Skeletal muscle satellite cell (primary cell): ENCODE results near the gene EPC2.
"Not testable (repeated sequence)": the region's sequence is repeated elsewhere in the genome, so short reads cannot be mapped to it uniquely, and the experiment has no call there.

Experiments
- H3K27me3 ChIP-seq: 2 replicates; pipeline ENCODE4 v1.7.0; 2013; ENCODE audit warnings: low read length; ENCODE audit not compliant: control insufficient read depth, insufficient read depth
- H3K36me3 ChIP-seq: 2 replicates; pipeline ENCODE4 v1.7.0; 2013; ENCODE audit warnings: mild to moderate bottlenecking, control low read depth, low read length; ENCODE audit not compliant: insufficient read depth
- H3K4me1 ChIP-seq: 2 replicates; pipeline ENCODE4 v1.7.0; 2013; ENCODE audit warnings: low read length; ENCODE audit not compliant: control insufficient read depth, insufficient read depth
- H3K4me2 ChIP-seq: 2 replicates; pipeline ENCODE4 v1.7.0; 2013; ENCODE audit warnings: mild to moderate bottlenecking, low read length
- H3K4me3 ChIP-seq: 2 replicates; pipeline ENCODE4 v1.7.0; 2013; ENCODE audit warnings: low read length
- H3K9ac ChIP-seq: 2 replicates; pipeline ENCODE4 v1.7.0; 2013; ENCODE audit warnings: mild to moderate bottlenecking, low read depth, low read length, moderate library complexity
- H3K9me3 ChIP-seq: replicated peaks from 2 replicates; pipeline ENCODE4 v1.7.0; 2013; ENCODE audit warnings: mild to moderate bottlenecking, control low read depth, low read length

The EPC2 gene

GRCh38 chr2:148789059-148789458 lies 144.5 kb downstream of the EPC2 start:
- Histone ChIP-seq H3K4me3 (no peak overlapping the region), H3K36me3 (peaks cover 21% of the 10 kb centered on the region), H3K4me1 (peaks cover 1% of the 10 kb centered on the region), H3K27me3 (no peaks in the 10 kb centered on the region), H3K9me3 (no peaks in the 10 kb centered on the region), H3K4me2 (no peak overlapping the region), H3K9ac (no peak overlapping the region)

- H3K36me3 ChIP-seq = peaks cover 11% of the 10 kb centered on the region
- H3K4me1 ChIP-seq, H3K9me3 ChIP-seq, H3K27me3 ChIP-seq, H3K9ac ChIP-seq, H3K4me3 ChIP-seq, H3K4me2 ChIP-seq: not testable (repeated sequence)
Measured at GRCh38 chr2:148790172-148790571, 145.6 kb downstream of the EPC2 start.

- H3K9me3 ChIP-seq = no peaks in the 10 kb centered on the region
- peaks cover 2% of the 10 kb centered on the region for H3K36me3 ChIP-seq
- no peaks in the 10 kb centered on the region for H3K27me3 ChIP-seq
- H3K4me1 ChIP-seq = peaks cover 9% of the 10 kb centered on the region
- no peak overlapping the region for H3K4me2 ChIP-seq
- no peak overlapping the region for H3K4me3 ChIP-seq
- no peak overlapping the region for H3K9ac ChIP-seq
Measured at GRCh38 chr2:148794558-148794957, 150.0 kb downstream of the EPC2 start.

GRCh38 chr2:148796735-148797512 lies 152.4 kb downstream of the EPC2 start:
- Histone ChIP-seq H3K9me3 (no peaks in the 10 kb centered on the region), H3K27me3 (no peaks in the 10 kb centered on the region), H3K9ac (no peak overlapping the region), H3K4me3 (no peak overlapping the region), H3K36me3 (no peaks in the 10 kb centered on the region), H3K4me1 (peaks cover 9% of the 10 kb centered on the region), H3K4me2 (no peak overlapping the region)

- Histone ChIP-seq H3K9ac (no peak overlapping the region), H3K9me3 (no peaks in the 10 kb centered on the region), H3K4me3 (no peak overlapping the region), H3K36me3 (no peaks in the 10 kb centered on the region), H3K4me2 (no peak overlapping the region), H3K4me1 (no peaks in the 10 kb centered on the region), H3K27me3 (no peaks in the 10 kb centered on the region)
Measured at GRCh38 chr2:148802448-148803220, 158.1 kb downstream of the EPC2 start.

- no peaks in the 10 kb centered on the region for H3K9me3 ChIP-seq
- no peaks in the 10 kb centered on the region for H3K36me3 ChIP-seq
- no peak overlapping the region for H3K9ac ChIP-seq
- no peak overlapping the region for H3K4me2 ChIP-seq
- peaks cover 3% of the 10 kb centered on the region for H3K27me3 ChIP-seq
- H3K4me1 ChIP-seq = peaks cover 24% of the 10 kb centered on the region
- no peak overlapping the region for H3K4me3 ChIP-seq
Measured at GRCh38 chr2:148810081-148810480, 165.5 kb downstream of the EPC2 start.

- Histone ChIP-seq H3K4me3 (no peak overlapping the region), H3K4me1 (peaks cover 32% of the 10 kb centered on the region), H3K36me3 (no peaks in the 10 kb centered on the region), H3K27me3 (peaks cover 15% of the 10 kb centered on the region), H3K9ac (no peak overlapping the region), H3K9me3 (no peaks in the 10 kb centered on the region), H3K4me2 (peak overlapping the region; percentile 32)
Measured at GRCh38 chr2:148812306-148812705, 167.8 kb downstream of the EPC2 start.

GRCh38 chr2:148813603-148814065 lies 169.1 kb downstream of the EPC2 start:
- H3K36me3 ChIP-seq = no peaks in the 10 kb centered on the region
- H3K9me3 ChIP-seq = no peaks in the 10 kb centered on the region
- no peak overlapping the region for H3K9ac ChIP-seq
- peaks cover 23% of the 10 kb centered on the region for H3K27me3 ChIP-seq
- H3K4me3 ChIP-seq = no peak overlapping the region
- H3K4me1 ChIP-seq = peaks cover 34% of the 10 kb centered on the region
- H3K4me2 ChIP-seq = no peak overlapping the region

GRCh38 chr2:148814143-148814859 lies 169.8 kb downstream of the EPC2 start:
- H3K9ac ChIP-seq = no peak overlapping the region
- H3K4me3 ChIP-seq = no peak overlapping the region
- H3K36me3 ChIP-seq = no peaks in the 10 kb centered on the region
- peaks cover 27% of the 10 kb centered on the region for H3K27me3 ChIP-seq
- peaks cover 34% of the 10 kb centered on the region for H3K4me1 ChIP-seq
- H3K4me2 ChIP-seq = peak overlapping the region; percentile 61
- no peaks in the 10 kb centered on the region for H3K9me3 ChIP-seq

- H3K4me2 ChIP-seq = peak overlapping the region; percentile 61
- no peaks in the 10 kb centered on the region for H3K36me3 ChIP-seq
- peaks cover 32% of the 10 kb centered on the region for H3K27me3 ChIP-seq
- H3K9ac ChIP-seq = no peak overlapping the region
- no peak overlapping the region for H3K4me3 ChIP-seq
- H3K4me1 ChIP-seq = peaks cover 34% of the 10 kb centered on the region
- no peaks in the 10 kb centered on the region for H3K9me3 ChIP-seq
Measured at GRCh38 chr2:148814860-148815419, 170.4 kb downstream of the EPC2 start.

- Histone ChIP-seq H3K9ac (no peak overlapping the region), H3K9me3 (no peaks in the 10 kb centered on the region), H3K4me3 (no peak overlapping the region), H3K4me2 (no peak overlapping the region), H3K36me3 (no peaks in the 10 kb centered on the region), H3K27me3 (peaks cover 37% of the 10 kb centered on the region), H3K4me1 (peaks cover 34% of the 10 kb centered on the region)
Measured at GRCh38 chr2:148816176-148816575, 171.6 kb downstream of the EPC2 start.
